Upper lobe of left lung (tissue), 4 donors: Measurements from ENCODE around the gene STXBP3.

Experiments
- POLR2A ChIP-seq, 4 donors: fragments of 450-650 bp; IDR thresholded peaks; one replicate each; pipeline ENCODE4 v1.5.1; 2016 to 2017; ENCODE audit warnings: antibody characterized with exemption in 4 of 4, mild to moderate bottlenecking in 2 of 4
- POLR2AphosphoS5 ChIP-seq, 2 donors: sonication (generic); formaldehyde crosslinking; IDR thresholded peaks; one replicate each; pipeline ENCODE4 v1.5.1; 2017; ENCODE audit warnings: antibody characterized with exemption in 2 of 2
- TF ChIP-seq, protein P1 (sequence below), 6 experiments: fragments of 450-650 bp in 4 of 6; fragments of 200-600 bp in 2 of 6; sonication (generic) in 2 of 6; IDR thresholded peaks; one replicate each; pipeline ENCODE4 v1.5.1; 2016 to 2019; ENCODE audit warnings: antibody characterized with exemption in 6 of 6

DNA sequence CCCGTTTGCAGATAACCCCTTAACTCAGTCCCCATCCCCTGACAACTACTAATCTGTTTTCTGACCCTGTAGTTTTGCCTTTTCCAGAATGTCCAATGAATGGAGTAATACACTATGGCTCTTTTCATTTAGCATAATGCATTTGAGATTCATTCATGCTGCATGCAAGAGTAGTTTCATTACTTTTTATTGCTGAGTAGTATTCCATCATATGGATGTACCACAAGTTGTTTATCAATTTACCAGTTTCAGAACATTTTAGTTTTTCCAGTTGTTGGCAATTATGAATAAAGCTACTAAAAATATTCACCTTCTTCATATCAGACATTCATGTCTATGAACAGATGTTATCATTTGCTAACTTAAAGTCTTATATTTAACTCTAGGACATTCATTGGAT lies 45.3 kb downstream of the STXBP3 start:
- no peak for TF ChIP-seq POLR2AphosphoS5 (IDR thresholded peaks at IDR 0.05)
- no peak for TF ChIP-seq POLR2A (IDR thresholded peaks at IDR 0.05)
- TF ChIP-seq, protein P1, sequence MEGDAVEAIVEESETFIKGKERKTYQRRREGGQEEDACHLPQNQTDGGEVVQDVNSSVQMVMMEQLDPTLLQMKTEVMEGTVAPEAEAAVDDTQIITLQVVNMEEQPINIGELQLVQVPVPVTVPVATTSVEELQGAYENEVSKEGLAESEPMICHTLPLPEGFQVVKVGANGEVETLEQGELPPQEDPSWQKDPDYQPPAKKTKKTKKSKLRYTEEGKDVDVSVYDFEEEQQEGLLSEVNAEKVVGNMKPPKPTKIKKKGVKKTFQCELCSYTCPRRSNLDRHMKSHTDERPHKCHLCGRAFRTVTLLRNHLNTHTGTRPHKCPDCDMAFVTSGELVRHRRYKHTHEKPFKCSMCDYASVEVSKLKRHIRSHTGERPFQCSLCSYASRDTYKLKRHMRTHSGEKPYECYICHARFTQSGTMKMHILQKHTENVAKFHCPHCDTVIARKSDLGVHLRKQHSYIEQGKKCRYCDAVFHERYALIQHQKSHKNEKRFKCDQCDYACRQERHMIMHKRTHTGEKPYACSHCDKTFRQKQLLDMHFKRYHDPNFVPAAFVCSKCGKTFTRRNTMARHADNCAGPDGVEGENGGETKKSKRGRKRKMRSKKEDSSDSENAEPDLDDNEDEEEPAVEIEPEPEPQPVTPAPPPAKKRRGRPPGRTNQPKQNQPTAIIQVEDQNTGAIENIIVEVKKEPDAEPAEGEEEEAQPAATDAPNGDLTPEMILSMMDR (IDR thresholded peaks at IDR 0.05), result no peak
